Stimulated activated naive CD4-positive, alpha-beta T cell (primary cell): ENCODE results near the gene POLA2.
"Not testable (repeated sequence)": the region's sequence is repeated elsewhere in the genome, so short reads cannot be mapped to it uniquely, and the experiment has no call there.

Source experiments
- DNase-seq, 6 experiments: peaks; one replicate each; lab custom pipeline; 2025; lab: John Stamatoyannopoulos, UW

Gene POLA2

DNA sequence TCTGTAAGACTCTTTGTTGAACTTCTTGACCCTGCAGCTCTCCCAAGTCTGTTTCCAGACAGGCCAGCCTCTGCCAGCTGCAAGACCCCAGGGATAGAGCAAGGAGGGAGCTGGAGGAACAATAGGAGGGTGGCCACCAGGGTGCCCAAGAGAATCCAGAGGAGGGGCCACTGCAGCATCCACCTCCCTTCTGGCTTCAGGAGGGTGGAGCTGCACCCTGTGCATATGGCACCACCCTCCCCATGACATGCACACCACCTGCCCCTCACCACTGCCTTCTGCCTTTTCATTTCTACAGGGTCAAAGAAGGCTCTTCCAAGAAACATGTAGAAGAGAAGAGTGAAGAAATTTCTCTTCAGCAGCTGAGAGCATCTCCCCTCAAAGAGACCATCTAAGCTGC, 20.1 kb upstream of the POLA2 start:
- DNase-seq, result no peak

DNA sequence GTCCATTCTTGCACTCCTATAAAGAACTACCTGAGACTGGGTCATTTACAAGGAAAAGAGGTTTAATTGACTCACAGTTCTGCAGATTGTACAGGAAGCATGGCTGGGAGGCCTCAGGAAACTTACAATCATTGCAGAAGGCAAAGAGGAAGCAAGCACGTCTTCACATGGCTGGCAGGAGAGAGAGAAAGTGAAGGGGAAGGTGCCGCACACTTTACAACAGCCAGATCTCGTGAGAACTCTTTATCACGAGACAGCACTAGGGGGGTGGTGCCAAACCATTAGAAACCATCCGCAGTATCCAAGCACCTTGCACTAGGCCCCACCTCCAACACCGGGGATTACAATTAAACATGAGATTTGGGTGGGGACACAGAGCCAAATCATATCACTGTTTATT, 19.4 kb upstream of the POLA2 start:
- no peak for DNase-seq

DNA sequence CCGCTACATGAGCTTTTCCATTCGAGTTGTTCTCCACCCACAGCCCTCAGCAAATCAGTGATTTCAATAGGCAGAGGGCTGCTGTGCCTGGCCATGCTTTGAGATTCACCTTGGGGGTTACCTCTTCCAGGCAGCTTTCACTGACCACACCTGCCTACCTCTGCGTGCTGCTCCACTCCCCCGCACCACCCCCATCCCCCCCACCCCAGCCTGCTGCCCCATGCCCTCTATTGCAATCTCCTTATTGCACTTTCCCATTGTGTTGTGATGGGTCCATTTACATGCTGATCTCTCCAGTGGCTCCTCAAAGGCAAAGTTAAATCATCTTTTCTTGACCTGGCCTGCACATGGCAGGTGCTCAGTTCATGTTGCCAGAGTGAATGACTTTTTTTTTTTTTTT, 18.0 kb upstream of the POLA2 start:
- no peak for DNase-seq

DNA sequence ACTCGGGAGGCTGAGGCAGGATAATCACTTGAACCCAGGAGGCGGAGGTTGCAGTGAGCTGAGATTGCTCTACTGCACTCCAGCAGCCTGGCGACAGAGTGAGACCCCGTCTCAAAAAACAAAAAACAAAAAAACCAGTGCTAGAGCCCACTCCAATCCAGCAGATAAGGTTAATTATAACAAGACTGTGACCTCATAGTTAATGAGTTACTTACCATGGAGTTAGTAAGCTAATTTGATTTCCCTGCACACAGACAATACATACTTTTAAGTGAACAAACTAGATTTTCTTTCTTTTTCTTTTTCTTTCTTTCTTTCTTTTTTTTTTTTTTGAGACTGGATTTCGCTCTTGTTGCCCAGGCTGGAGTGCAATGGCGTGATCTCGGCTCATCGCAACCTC, 16.7 kb upstream of the POLA2 start:
- not testable (repeated sequence) for DNase-seq

DNA sequence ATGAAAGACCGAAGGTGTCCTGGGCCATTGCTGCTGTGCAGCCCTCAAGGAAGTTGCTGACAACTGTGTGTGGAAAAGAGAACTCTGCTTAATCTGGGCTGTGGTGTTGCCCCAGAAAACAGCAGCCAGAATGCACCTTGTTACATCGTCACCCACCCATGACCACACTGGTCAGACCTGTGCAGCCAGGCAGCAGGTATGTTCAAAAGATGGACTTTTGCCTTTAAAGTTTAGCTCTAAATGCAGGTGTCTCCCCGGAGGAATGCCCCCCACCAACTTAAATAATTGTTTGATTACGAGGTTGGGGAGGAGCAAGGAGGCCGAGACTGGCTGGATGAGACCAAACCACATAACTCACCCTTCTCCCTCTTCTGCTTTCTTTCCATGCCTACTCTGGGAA, 15.3 kb upstream of the POLA2 start:
- no peak for DNase-seq

DNA sequence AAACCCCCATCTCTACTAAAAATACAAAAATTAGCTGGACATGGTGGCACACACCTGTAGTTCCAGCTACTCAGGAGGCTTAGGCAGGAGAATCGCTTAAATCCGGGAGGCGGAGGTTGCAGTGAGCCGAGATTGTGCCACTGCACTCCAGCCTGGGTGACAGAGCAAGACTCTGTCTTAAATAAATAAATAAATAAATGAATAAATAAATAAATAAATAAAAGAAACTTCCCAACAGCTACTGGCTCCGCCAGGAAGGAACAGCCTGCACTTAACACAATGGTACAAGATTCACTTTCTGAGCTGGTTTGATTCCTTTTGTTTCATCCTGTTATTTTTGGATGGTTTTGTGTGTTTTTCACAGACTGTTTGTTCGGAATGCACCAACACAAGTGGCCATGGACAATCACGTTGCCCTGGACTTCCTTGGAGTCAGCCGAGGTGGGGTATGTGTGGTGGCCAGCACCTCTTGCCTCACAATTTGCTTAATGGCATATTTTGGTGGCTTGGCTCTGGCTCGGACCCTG, 13.5 kb upstream of the POLA2 start:
- not testable (repeated sequence) for DNase-seq

DNA sequence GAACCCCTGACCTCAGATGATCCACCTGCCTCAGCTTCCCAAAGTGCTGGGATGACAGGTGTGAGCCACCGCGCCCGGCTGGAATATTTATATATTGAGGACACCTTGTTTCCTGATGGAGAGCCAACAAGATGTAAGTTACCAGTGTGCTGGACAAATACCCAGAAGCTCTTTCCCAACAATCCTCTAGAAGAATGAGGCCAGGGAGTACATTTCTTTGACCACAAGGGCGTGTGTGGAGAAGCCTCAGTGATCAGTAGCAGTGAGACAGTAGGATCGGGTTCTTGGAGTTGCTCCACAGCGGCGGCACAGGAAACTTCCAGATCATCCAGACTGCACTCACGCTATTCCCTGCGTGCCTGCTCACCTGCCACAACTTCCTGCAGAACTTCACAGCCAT, 10.3 kb upstream of the POLA2 start:
- no peak for DNase-seq

DNA sequence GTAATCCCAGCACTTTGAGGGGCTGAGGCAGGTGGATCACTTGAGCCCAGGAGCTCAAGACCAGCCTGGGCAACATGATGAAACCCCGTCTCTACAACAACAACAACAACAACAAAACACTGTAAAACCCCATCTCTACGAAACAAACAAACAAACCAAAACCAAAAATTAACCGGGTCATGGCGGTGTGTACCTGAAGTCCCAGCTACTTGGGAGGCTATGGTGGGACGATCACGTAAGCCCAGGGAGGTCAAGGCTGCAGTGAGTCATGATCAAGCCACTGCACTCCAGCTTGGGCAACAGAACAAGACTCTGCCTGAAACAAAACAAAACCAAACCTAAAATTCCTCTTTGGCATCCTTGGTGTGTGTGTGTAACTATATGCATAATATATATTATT, 7.0 kb upstream of the POLA2 start:
- no peak for DNase-seq

DNA sequence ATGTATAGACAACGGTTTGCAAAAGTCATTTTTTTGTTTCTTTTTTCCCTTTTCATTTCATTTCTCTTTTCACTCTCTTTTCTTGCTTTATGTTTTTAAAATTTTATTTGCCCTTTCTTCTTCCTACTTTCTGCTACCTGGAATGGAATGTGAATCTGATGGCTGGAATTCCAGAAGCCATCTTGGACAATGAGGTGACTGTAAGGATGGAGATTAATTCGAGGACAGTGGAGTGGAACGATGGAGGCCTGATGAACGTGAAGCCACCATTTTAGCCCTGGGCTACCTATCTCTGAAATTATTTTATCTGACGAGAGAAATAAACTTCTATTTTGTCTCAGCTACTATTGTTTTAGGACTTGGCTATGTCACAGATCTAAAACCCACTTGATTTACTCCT, 2.8 kb upstream of the POLA2 start:
- DNase-seq, result no peak

DNA sequence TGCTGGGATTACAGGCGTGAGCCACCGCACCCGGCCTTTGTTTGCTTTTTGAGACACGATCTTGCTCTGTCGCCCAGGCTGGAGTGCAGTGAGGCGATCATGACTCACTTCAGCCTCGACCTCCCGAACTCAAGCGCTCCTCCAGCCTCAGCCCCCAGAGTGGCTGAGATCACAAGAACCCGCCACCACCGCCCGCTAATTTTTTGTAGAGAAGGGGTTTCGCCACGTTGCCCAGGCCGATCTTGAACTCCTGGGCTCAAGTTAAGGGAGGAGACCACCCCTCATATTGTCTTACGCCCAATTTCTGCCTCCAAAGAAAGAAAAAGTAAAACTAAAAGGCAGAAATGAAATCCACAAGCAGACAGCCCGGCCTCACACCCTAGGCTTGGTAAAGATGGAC, 1.5 kb upstream of the POLA2 start:
- DNase-seq, result no peak

DNA sequence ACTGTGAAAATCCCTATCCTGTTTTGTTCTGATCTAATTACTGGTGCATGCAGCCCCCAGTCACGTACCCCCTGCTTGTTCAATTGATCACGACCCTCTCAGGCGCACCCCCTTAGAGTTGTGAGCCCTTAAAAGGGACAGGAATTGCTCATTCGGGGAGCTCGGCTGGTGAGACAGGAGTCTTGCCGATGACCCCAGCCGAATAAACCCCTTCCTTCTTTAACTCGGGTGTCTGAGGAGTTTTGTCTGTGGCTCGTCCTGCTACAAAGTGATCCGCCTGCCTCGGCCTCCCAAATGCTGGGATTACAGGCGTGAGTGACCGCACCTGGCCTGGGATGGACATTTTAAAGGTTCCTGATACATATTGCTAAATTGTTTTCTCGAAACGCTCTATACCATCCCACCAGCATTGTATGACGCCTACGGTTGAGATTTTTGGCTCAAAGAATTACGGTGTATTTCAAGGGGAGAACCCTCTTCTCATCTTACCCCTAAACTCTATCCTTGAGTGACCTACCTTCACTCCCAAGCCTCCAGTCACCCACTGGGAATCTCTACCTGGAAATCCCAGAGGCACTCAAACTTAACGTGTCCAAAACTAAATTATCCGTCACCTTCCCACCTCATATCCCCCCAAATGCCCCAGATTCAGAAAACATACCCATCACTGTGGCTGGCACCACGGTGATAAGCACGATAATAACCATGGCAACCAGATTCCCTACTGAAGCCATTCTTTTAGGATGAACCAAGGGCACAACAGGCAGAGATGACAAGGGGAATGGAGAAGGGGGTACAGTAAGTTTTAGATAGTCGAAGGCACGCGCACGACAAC, 789 bp upstream of the POLA2 start:
- DNase-seq, result no peak

DNA sequence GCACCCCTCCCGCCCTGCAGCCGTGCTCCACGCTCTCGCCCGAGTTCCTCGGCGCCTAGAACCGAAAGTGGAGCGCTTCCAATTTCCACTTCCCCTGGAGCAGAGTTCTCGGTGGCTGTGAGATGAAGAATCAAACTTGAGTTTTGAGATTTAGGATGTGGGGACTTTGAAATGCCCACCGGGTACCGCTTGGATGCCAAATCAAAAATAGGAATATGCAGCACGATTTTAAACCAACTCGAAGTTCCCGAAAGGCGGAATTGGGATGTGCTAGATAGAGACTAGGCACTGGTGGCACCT, 569 bp downstream of the POLA2 start:
- DNase-seq, result peak in 2 of 6 experiments; percentile 27 to 28

DNA sequence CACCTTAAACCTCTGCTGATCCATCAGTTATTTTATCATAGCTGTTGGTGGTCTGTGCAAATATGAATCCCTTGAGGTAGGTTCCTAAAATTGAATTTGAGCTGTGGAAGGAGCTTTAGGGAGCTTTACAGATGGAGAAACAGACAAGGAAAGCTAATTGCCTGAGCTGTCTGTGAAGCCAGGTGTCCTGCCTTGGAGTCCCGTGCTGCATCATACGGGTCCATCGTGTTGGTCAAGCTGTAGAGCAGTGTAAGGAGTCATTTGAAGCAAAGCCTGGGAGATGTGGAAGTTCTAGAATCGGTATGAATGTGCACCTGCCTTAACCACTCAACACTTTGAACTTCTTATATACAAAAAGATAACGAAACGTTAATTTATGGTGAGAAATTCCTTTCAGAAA, 1.0 kb downstream of the POLA2 start:
- DNase-seq, result no peak

DNA sequence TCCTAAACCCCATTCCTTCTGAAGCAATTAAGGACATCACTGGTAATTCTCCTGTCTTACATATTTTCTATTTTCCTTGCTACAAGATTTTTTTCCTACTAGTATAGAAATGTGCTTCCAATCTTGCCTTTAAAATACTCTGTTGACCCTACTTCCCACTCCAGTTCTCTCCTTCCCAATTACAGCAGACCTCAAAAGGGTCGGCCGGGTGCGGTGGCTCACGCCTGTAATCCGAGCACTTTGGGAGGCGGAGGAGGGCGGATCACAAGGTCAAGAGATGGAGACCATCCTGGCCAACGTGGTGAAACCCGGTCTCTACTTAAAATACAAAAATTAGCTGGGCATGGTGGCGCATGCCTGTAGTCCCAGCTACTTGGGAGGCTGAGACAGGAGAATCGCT, 3.0 kb downstream of the POLA2 start:
- DNase-seq, result not testable (repeated sequence)

DNA sequence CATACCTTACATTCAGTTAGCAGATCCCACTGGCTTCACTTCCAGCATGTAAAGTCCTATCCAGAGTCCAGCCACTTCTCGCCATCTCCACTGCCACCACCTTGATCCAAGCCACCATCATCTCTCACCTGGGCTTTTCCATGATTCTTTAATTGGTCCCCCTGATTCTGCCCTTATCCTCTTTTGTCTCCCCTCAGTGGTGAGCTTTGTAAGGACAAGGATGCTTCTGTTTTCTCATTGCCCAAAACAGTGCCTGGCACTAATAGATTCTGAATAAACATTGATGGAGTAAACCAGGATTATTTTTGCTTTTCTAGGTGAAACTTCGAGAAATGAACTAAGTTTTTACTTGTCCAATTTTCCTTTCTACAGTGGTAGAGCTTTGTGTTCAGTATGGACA, 4.4 kb downstream of the POLA2 start:
- no peak for DNase-seq

DNA sequence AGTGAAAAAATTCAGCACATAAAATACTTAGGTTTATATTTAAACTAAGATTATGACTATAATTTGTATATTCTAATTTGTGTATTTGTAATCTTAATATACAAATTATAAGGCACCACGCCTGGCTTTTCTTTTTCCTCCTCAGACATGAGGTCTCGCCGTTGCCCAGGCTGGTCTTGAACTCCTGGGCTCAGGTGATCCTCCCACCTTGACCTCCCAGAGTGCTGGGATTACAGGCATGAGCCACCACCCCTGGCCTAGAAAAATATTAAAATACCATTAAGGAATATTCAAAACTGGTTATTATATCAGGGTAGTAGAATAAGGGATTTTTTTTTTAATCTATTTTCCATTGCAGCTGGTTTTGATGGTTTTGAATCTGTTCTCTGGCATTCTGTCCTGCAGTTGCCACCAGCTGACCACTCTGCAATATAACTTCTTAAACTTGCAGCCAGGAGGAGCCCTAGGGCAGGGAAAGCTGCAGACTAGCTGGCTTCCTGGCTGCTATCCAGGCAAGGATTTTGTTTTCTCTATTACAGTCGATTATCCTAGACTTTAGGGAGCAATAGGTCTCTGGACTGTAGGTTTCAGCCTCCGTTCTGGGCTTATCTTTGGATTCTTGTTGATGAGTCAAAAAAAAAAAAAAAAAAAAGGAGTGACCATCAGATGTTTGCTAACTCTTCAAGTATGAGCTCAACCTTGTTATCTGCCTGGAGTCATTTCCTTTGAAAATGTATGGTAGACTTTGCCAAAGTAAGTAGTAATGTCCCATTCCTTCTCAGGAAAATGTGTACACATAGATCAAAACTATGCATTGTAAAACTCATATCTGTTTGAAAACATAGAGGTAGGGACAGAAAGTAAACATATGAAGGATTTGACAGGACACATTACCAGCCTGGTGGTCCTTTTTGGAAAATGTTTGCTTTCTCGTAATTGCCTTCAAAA, 13.2 kb downstream of the POLA2 start:
- DNase-seq, result peak in 5 of 6 experiments; percentile 5 to 19 (median 9)

DNA sequence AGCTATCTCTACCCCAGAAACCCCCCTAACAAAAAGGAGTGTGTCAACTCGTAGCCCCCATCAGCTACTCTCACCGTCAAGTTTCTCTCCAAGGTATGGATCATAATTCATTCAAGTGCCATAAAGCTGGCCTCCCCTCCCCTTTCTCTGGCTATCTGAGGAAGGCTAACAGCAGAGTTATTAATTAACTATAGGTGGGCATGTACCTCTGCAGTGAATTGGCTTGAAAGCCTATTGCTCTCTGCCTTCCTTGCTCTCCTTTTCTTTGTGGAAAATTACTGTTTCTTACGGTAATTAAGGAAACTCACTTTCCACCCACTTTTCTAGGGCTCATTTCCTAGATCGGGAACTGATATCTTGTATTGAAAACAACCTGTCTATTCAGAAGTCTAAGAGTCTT, 14.1 kb downstream of the POLA2 start:
- DNase-seq, result no peak

DNA sequence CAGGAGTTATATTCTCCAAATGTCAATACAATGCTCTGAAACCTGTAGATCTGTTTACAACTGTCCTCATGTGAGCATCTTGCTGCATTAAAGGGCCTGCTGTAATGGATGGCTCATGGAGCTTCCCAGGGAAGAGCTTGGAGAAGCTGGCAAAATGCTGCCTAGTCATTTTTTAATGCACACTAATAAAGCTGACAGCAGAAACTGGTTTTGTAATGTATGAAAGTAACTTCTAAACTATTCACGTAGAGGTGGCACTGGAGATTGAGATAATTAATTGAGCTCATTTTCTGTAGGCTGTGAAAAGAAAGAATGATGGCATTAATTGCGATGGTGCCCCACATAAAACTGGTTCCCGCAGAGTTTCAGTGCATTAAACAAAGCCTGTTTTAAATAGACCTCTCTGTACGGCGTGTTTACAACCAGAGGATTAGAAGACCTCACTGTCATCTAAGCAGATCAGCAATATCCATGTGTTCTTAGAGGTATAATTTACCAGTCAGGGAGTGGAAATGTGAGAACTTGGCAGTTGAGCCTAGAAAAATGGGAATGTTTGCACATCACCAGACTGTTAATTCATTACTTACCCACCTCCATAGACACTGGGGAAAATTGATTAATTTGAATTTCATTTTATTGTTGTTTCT, 16.0 kb downstream of the POLA2 start:
- no peak for DNase-seq

DNA sequence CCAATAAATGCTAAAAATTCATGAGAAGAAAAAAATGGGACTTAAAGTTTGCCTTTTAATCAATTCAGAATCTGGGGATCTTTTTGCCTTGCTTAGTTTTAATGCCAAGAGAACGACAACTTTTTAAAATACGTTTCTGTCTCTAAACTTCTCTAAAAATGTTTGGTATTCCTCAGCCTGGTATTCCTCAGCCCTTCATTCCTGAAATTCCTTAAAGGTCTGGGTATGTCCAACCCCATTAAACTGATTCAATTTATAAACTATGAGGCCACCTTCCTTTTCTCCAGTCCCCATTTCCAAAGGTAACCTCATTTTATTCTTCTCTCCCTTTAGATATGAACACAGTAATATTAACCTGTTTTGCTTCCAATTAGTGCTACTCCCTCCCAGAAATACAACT, 16.6 kb downstream of the POLA2 start:
- DNase-seq, result no peak

DNA sequence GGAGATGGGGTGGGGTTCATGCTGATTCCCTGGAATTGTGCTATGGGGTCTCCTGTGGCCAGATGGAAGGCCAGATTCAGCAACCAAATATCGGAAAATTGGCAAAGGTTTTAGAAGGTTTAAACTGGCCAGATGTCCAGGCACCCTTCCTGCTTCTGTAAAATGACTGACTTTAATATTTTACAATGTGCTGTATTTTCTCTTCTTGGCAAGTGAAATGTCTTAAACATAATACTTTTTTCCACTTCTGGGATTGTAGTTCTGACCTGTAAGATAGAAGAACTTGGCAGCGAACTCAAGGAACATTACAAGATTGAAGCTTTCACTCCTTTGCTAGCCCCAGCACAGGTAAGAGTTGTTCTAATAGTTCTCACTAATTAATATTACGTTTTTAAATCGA, 17.5 kb downstream of the POLA2 start:
- no peak for DNase-seq

DNA sequence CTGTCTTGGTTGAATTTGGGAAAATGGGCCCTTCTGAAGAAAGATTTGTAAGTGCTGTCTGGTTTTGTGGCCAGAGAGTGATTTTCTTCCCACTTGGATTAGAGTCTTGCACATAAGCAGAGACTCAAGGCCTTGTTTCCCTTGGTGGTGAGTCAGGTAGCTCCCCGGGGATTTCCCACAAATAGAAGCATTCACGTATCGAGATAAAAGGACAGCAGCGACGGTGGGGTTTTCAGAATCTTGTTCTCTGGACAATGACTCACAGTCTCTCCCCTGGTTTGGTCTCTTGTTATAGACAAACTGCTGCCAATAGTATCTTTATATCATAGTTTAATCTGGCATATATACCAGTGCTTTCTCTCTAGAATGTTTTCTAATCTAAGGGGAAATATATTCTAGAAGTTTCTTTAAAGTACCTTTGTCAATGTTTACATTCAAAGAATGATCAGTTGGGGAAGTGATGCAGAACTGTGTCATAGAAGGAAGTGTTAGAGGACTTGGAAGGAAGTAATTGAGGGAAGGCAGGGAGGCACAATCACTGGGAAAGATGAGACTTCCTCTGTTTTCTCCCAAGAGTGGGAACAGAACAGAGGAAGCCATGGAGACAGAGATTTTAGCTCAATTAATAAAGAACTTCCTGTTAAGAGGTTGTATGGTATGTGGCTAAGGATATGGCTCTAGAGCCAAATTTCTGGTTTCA, 18.1 kb downstream of the POLA2 start:
- DNase-seq, result no peak

DNA sequence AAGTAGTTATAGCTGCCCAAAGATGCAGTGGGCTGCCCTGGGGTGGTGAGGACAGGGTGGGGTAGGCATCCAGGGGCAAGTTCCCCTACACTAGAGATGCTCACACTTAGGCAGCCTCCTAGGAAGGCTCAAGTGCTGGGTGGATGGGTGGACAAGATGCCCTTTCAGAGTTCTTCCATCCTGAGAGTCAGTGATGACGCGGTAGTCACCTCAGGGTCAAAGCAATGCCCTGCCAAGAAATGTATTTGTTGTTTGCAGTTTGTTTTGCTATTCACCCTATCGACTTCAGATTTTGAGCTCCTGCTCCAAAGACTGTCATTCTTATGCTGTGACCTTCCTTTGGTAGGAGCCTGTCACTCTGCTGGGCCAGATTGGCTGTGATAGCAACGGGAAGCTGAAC, 18.9 kb downstream of the POLA2 start:
- no peak for DNase-seq
